Measurements from ENCODE around the gene COPG1. TPM values are rescaled to one million over a fixed set of nuclear protein-coding genes. Genes with fewer than 3 reads are reported as not detected.

The COPG1 gene
- polyA plus RNA-seq, 3 donors: 59.9 to 94.5 (median 60.2) TPM

DNA sequence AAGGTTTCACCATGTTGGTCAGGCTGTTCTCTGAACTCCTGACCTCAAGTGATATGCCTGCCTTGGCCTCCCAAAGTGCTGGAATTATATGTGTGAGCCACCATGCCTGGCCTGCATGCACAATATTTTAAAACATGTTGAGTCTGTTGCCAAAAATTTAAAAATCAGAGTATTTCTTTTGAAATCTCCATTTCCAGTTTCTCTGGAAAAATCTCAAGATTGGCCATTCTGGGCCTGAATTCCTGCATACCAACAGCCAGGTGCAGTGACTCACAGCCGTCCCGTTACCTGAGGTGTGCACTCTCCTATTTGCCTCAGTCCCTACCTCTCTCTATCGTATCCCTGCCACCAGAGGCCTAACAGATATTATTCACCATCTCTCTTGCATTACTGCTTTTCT lies 15.0 kb upstream of the COPG1 start:
- H3K4me3 Mint-ChIP-seq: peak overlapping the region; percentile 7 to 27
- WGBS (ENCODE audit: insufficient coverage): no CpG with 5 or more reads among the region's 3 CpGs
- Histone ChIP-seq H3K27ac (ENCODE audit: low read depth in 1 of 2, low read length in 2 of 2) (peak overlapping the region; percentile 90 to 97), H3K4me2 (replicated peaks; ENCODE audit: extremely low read depth, low read length, poor library complexity, severe bottlenecking) (no peak overlapping the region), H3K79me2 (ENCODE audit: insufficient read depth, low read length) (peaks cover 33% of the 10 kb centered on the region), H3K27me3 (ENCODE audit: control insufficient read depth in 2 of 2, insufficient read depth in 2 of 2, low read length in 2 of 2) (no peaks in the 10 kb centered on the region), H3K9me3 (replicated peaks in 1 of 2; ENCODE audit: control insufficient read depth in 1 of 2, insufficient read depth in 1 of 2, low read length in 2 of 2) (no peaks in the 10 kb centered on the region), H3K4me1 (ENCODE audit: control insufficient read depth in 1 of 2, insufficient read depth in 2 of 2, low read length in 2 of 2) (peaks cover 86 to 89% of the 10 kb centered on the region in 2 donors), H4K20me1 (ENCODE audit: insufficient read depth, low read length) (no peaks in the 10 kb centered on the region), H3K36me3 (replicated peaks in 1 of 2; ENCODE audit: control insufficient read depth in 1 of 2, insufficient read depth in 2 of 2, low read length in 2 of 2) (no peaks in the 10 kb centered on the region), H3K9ac (ENCODE audit: insufficient read depth, low read length, poor library complexity, severe bottlenecking) (peak overlapping the region; percentile 16), H2AFZ (ENCODE audit: insufficient read depth, low read depth, low read length, poor library complexity, severe bottlenecking) (no peak overlapping the region), H3K4me3 (replicated peaks in 1 of 3; ENCODE audit: low read depth in 2 of 3, low read length in 3 of 3) (no peak overlapping the region)
- peaks cover 76% of the 10 kb centered on the region for H3K4me1 Mint-ChIP-seq
- H3K27ac Mint-ChIP-seq: peak overlapping the region; percentile 94 to 99 (median 99)
- H3K36me3 Mint-ChIP-seq: peaks cover 15 to 21% of the 10 kb centered on the region in 2 donors
- peaks cover 0 to 3% (median 0%) of the 10 kb centered on the region in 7 donors for H3K9me3 Mint-ChIP-seq
- DNase-seq: no peak
- H3K27me3 Mint-ChIP-seq (ENCODE audit: low read depth in 3 of 3): peaks cover 0 to 3% (median 2%) of the 10 kb centered on the region in 3 donors
- TF ChIP-seq, protein P1, sequence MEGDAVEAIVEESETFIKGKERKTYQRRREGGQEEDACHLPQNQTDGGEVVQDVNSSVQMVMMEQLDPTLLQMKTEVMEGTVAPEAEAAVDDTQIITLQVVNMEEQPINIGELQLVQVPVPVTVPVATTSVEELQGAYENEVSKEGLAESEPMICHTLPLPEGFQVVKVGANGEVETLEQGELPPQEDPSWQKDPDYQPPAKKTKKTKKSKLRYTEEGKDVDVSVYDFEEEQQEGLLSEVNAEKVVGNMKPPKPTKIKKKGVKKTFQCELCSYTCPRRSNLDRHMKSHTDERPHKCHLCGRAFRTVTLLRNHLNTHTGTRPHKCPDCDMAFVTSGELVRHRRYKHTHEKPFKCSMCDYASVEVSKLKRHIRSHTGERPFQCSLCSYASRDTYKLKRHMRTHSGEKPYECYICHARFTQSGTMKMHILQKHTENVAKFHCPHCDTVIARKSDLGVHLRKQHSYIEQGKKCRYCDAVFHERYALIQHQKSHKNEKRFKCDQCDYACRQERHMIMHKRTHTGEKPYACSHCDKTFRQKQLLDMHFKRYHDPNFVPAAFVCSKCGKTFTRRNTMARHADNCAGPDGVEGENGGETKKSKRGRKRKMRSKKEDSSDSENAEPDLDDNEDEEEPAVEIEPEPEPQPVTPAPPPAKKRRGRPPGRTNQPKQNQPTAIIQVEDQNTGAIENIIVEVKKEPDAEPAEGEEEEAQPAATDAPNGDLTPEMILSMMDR (IDR thresholded peaks at IDR 0.05): no peak
- intact Hi-C loops (cut with micrococcal nuclease): no loop called here

- Histone ChIP-seq H3K4me2 (replicated peaks; ENCODE audit: extremely low read depth, low read length, poor library complexity, severe bottlenecking) (no peak overlapping the region), H3K4me3 (replicated peaks in 1 of 3; ENCODE audit: low read depth in 2 of 3, low read length in 3 of 3) (no peak overlapping the region), H2AFZ (ENCODE audit: insufficient read depth, low read depth, low read length, poor library complexity, severe bottlenecking) (no peak overlapping the region), H4K20me1 (ENCODE audit: insufficient read depth, low read length) (no peaks in the 10 kb centered on the region), H3K79me2 (ENCODE audit: insufficient read depth, low read length) (peaks cover 43% of the 10 kb centered on the region), H3K27me3 (ENCODE audit: control insufficient read depth in 2 of 2, insufficient read depth in 2 of 2, low read length in 2 of 2) (no peaks in the 10 kb centered on the region), H3K4me1 (ENCODE audit: control insufficient read depth in 1 of 2, insufficient read depth in 2 of 2, low read length in 2 of 2) (peaks cover 86 to 89% of the 10 kb centered on the region in 2 donors), H3K9ac (ENCODE audit: insufficient read depth, low read length, poor library complexity, severe bottlenecking) (no peak overlapping the region), H3K27ac (ENCODE audit: low read depth in 1 of 2, low read length in 2 of 2) (peak overlapping the region; percentile 90 to 97), H3K9me3 (replicated peaks in 1 of 2; ENCODE audit: control insufficient read depth in 1 of 2, insufficient read depth in 1 of 2, low read length in 2 of 2) (no peaks in the 10 kb centered on the region), H3K36me3 (replicated peaks in 1 of 2; ENCODE audit: control insufficient read depth in 1 of 2, insufficient read depth in 2 of 2, low read length in 2 of 2) (no peaks in the 10 kb centered on the region)
- TF ChIP-seq, protein P1 (IDR thresholded peaks at IDR 0.05): no peak
- H3K9me3 Mint-ChIP-seq: peaks cover 0 to 3% (median 0%) of the 10 kb centered on the region in 7 donors
- peaks cover 76% of the 10 kb centered on the region for H3K4me1 Mint-ChIP-seq
- peak in 2 of 3 donors; percentile 27 to 34 for DNase-seq
- WGBS (ENCODE audit: insufficient coverage): 86% methylated on average over 3 of the region's 4 CpGs
- intact Hi-C loops (cut with micrococcal nuclease): no loop called here
- peak overlapping the region; percentile 94 to 99 (median 99) for H3K27ac Mint-ChIP-seq
- H3K27me3 Mint-ChIP-seq (ENCODE audit: low read depth in 3 of 3): peaks cover 0 to 3% (median 2%) of the 10 kb centered on the region in 3 donors
- peaks cover 19 to 26% of the 10 kb centered on the region in 2 donors for H3K36me3 Mint-ChIP-seq
- H3K4me3 Mint-ChIP-seq: no peak overlapping the region
Measured at GRCh38 chr3:129235344-129235917, 14.0 kb upstream of the COPG1 start.
